TTC549 (cell line): Measurements from ENCODE around the gene CST11.

ENCODE experiments used
- FAIRE-seq: peaks from 2 replicates; lab custom pipeline; 2012; peaks lifted over from hg19 to GRCh38; lab: Jason Lieb, UNC

CST11 gene

DNA sequence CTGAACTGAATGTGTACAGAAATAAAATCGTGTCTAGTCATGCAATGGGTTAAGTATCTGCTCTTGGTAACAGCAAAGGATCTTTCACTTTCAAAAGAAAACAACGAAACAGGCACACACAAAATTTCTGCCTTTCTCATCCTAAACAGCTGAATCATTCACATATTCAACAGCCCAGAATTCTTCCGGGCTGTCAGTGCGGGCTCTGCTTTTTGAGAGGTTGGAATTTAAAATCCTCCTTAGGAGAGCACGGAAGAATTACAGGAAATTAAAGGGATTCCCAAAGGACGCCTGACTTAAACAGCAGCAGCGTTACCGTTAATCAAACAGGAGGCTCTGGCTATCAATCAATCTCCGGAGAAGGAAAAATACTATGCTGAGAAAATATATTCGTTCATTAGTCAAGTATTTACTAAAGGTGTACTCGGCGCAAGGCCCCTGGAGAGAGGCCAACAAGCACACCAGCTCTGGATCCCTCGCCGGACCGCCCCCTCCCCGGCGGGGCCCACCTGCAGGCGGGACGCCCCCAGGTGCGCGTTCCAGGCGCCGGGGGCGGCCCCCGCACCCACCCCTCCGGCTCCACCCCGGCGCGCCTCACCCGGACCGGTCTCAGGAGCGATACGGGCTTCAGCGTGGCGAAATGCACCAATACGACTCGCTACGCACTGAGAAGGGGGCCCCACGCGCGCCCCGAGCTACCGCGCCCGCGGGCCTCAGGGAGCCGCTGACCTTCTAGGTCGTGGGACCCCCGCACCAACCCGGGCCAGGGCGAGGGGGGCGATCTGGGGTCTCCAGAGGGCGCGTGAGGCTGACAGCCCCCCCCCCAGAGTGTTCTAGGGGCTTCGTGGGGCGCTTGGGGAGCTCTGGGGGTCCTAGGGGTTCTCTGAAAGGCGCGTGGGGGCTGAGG is 32.4 kb downstream of the CST11 start:
- FAIRE-seq: no peak

DNA sequence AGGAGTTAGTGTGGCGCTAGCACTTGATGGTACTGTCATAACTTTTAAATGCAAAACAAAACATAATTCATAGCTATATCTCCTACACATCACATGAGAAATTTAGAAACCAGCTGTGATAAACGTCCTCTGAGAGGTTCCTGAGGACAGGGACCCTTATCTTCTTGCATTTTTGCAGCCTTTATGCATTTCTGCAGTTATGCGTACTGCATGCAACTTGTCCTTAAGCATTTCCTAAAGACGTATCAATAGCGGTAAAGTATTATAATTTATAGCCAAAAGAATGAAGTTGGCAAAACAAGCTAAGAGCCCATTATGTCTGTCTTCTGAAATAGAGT is 33.0 kb downstream of the CST11 start:
- FAIRE-seq: no peak

DNA sequence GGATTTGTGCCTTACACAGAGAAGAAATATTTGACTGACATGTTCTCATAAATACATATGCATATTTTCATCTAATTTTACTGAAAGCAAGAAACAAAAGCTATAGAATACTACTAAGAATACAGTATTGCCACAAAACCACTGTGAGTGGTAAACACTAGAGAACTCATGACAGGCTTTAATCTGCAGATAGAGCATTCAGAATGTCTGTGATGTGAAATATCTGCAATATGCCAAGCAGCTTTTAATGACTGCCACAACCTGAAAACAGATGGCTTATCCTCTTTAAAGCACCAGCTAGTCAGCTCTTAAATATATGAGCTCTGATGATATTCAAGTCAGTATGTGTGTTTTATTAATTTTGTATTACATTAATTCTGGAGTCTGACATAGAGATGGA is 34.8 kb downstream of the CST11 start:
- FAIRE-seq: no peak

DNA sequence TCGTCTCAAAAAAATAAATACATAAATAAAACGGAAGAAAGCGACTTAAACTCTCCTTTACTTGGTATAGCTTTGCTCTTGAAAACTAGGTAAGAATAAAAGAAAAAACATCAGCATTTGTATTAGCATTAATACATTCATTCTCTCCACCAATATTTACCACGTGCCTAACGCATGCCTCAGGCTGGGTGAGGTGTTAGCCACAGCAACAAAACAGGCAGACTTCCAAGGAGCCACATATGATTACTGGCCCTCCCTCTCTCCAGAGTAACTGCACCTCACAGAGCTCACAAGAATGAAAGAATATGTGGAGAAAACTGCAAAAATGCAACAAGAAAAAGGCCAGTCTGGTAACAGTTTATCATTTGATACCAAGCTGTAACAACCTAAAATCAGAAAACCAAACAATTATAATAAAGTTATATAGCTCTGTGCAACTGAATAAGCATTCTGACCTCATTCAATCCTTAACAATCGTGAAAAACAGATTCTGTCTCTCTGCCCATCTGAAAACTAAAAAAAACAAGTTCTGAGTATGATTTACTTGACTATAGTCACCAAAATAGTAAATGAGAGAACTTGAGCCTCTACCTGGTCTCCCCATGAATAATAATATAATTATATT is 36.6 kb downstream of the CST11 start:
- FAIRE-seq: no peak

DNA sequence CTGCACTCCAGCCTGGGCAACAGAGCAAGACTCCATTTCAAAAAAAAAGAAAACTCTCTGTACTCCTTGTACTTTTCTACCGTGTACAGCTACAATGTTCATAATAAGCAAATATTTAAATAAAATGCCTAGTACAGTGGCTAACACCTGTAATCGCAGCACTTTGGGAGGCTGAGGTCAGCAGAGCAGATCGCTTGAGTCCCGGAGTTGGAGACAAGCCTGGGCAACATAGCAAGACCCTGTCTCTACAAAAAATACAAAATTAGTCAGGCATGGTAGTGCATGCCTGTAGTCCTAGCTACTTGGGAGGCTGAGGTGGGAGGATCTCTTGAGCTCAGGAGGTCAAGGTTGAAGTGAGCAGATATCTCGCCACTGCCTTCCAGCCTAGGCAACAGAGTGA is 37.1 kb downstream of the CST11 start:
- no peak for FAIRE-seq

DNA sequence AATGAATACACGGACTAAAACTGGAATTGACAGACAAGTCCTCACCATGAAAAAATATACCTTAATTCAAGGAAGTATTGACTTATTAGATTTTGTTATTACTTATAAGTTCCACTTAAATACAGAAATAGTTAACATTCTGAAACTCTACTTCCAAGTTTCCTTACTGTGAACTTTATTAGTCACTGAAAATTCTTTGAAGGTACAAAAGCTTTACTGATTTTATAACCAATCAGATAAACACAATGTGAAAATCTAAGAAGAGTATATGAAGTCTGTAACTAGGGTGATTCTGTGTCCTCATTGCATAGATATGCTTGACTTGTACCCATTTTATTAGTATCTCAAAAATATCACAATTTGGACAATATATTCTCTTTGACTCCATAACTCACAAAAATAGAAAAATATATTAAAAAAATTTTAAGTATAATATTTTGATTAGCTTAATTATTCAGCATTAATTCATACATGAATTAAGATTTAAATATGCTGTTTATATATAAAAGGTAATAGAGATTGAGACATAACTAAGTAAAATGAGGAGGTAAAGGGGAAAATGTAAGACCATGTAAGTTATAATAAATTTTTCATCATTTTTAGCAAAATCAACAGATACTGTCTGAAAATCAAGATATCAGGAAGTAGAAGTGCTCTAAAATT is 38.0 kb downstream of the CST11 start:
- no peak for FAIRE-seq

DNA sequence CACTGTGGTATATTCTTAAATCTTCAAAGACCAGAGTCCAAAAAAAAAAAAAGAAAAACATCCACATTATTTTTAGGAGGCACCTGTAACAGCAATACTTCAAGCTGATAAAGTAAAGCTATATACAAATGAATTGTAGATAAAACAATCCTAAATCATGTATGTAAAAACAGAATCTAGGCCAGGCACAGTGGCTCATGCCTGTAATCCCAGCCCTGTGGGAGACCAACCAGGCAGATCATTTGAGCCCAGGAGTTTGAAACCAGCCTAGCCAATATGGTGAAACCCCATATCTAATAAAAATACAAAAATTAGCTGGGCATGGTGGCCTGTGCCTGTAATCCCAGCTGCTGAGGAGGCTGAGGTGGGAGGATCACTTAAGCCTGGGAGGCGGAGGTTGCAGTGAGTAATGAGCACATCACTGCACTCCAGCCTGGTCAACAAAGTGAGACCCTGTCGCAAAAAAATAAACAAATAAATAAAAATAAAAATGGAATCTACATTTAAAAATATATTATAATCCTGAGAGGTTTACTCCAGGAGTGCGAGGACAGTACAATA is 38.7 kb downstream of the CST11 start:
- FAIRE-seq: no peak

DNA sequence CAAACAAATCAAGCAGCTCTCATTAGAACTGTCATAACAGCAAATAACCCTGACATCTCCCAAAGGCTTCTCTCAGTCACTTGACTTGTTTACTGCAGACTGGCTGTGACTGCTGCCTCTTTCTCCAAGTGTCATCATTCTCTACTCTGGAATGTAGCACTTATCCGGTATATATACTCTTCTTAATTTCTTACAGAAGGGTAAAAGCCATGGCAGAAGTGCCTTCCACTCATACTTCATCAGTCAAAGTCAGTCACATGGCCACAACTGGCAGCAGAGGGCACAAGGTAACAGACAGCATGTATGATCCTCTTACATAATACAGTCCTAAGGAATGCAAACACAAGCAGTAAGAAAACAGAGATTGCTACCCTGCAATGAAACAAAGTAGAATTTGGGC is 40.6 kb downstream of the CST11 start:
- no peak for FAIRE-seq

DNA sequence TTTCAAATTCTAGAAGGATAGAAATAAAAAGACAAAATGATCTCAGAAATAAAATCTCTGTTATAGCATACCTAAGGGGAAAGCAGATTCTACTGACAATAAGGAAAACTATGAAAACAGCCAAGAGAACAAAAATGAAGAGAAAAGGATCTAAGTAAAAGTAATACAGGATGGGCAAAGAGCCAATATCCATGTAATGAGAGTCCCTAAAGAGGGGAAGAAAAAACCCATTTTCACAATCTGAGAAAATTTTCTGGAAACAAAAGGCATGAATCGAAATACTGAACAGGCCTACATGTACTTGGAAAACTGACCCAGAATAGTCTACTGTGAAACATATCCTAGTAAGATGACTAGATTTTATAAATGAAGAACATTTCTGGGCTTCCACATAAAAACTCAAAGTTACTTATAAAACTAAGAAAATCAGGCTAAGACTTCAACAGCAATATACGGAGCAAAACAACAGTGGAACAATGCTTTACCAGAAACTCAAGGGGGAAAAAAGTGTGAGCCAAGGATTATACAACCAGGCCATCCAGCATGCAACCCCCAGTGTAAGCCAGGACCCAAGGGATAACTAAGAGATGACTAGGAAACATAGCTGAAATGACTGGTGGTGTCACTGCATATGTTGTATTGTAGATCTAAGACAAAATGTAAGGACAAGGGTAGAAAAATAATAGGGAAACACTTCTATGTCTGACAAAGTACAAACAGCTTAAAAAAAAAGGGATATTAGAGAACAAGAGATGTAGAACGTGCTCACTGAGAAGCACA is 41.6 kb downstream of the CST11 start:
- no peak for FAIRE-seq

DNA sequence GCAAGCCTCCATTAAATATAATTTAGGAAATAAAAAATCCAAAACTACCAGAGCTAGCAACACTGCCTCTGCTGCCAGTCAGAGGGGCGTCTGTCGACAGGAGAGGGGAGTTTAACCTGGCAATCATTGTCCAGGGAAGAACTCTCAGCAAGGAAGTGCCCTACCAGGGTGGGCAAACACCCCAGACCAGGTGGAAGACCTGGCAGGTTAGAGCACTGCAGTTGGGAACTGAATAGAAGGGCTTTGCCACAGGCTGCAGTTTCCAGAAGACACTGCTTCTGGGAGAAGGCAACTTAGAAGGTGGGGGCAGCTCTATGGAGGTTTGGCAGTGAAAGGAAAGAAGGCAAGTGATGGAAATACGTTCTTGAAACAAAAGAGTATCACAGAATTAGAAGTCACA is 42.9 kb downstream of the CST11 start:
- FAIRE-seq: no peak

DNA sequence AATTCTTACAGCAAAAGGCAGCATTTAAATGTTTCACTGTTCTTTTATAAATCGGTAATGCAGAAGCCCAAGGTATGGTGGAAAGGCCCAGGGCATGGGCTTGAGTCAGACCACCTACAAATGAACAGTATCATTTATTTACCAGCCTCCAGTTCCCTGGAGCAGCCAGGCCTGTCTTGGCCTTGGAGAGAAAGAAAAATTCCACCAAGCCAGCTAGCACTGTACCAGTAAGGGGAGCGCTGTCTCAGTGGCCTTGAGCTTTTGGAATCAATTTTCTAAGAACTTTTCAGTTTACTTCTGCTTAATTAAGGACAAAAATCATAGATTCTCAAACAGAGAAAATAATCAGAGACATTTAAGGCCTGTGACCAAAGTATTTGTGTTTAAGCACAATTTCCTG is 43.7 kb downstream of the CST11 start:
- no peak for FAIRE-seq

DNA sequence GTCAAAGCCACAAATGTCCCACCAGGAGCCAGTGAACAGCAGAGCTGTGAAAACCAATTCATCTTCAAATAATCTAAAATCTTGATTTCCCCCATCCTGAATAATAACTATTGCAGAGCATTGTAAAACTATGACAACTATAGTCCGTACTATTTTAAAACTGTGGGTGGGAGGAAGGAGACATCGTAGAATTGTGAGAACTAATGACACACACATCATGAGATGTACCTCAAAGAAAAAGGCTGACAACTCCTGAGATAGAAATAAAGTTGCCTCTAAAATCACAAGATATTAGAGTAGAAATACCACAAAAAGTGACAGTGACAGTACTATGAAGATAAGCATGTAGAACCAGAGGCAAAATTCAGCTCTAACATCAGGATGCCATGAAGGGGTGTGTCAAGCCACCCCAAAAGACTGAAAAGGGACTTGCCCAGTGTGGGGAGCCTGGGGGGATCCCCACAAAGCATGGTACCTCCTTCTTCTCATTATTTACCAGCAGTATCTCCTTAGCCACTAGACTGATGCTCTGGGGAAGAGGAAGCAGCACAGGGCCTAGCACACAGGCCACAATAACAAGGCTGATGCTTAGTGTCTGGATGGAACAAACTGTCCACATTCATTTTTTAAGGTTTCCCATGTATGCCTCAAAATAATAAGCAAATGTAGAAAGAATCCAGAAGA is 44.8 kb downstream of the CST11 start:
- no peak for FAIRE-seq

DNA sequence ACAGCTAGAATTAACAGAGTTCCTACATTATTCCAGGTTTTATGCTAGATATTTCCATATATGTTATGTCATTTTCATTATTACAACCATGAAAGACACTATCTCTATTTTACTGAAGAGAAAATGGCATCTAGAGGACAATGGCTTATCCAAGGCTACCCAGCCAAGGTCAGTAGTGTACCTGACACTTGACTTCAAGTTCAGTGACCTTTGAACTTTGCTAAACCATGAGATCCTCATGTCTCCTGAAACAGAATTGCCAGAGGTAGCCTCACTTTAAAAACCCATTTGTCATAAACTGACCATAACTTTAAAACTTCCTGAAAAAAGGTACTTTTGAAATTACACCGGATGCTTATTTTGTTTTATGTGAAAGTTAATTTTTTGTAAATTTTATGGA is 45.8 kb downstream of the CST11 start:
- FAIRE-seq: no peak

DNA sequence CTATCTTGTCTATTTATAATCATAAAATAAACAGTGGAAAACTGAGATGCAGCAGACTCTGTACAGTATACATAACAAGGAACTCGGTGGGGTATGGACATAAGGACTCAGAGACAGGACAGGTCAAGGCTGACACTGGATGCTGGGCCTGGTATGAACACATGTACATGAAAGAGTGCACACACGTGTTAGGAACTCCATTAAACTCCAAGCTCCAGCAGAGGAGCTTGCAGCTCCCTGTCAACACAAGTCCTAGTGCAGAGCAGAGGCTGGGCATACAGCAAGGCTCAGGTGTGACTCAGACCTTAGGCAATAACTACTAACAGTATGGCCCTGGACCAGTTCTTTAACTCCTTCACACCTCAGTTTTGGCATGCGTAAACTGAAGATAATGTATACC is 48.5 kb downstream of the CST11 start:
- FAIRE-seq: no peak

DNA sequence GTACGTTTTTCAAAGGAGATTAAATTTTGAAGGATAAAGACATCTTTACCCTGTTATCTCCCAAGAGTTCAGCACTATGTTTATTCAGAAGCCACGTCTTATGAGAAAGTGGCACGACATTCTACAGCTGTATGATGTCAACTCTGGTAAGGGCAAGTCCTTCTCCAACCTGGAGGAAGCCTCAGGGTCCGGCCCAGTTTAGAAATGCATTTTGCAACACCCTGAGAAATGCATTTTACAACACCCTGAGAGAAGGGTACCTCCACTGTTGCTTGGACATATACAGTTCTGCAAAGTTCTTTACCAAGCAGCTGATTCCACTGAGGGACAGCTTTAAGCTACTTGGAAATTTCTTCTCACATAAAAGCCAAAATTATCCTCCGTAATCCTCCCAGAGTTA is 48.9 kb downstream of the CST11 start:
- no peak for FAIRE-seq

DNA sequence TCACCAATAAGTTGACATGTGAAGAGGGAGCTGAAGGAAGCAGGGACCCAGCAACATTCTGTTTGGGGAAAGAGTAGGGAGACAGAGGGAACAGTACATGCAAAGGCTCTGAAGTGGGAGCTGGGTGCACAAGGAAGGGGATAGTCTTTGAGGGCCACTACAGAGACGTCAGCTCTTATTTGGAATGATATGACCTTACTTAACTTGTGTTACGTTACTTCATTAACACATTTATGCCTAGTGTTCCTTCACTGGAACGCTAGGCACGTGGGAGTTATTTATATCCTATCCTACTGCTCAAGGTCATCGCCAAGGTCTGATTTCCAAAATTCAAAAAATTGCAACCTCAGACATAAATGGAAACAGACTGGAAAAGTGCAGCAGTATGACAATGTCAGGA is 51.6 kb downstream of the CST11 start:
- no peak for FAIRE-seq
